ENCODE results near the gene HEPHL1.
"Not testable (repeated sequence)": the region's sequence is repeated elsewhere in the genome, so short reads cannot be mapped to it uniquely, and the experiment has no call there.

GRCh38 chr11:93973322-93974051 is 47.7 kb upstream of the HEPHL1 start:
- TF ChIP-seq EZH2 (IDR thresholded peaks at IDR 0.05; ENCODE audit: borderline replicate concordance, insufficient read depth, low read depth, low read length, poor library complexity, severe bottlenecking); CTCF (IDR thresholded peaks at IDR 0.05): not testable (repeated sequence)

Measured in B cell (primary cell).